MM.1S (cell line): ENCODE measurements around the gene OXLD1.

Experiments
- DNase-seq: peaks from one replicate; pipeline ENCODE4 v3.0.0-alpha.2; 2015
- H2AFZ ChIP-seq: fragments of 300-600 bp; sonication (generic); 2 replicates; pipeline ENCODE4 v1.6.0; 2016; ENCODE audit warnings: antibody characterized with exemption, low read length
- H3F3A ChIP-seq: fragments of 300-600 bp; sonication (generic); 2 replicates; pipeline ENCODE4 v1.6.1; 2016; ENCODE audit warnings: mild to moderate bottlenecking, antibody characterized with exemption, low read length, moderate library complexity, mixed read lengths; ENCODE audit not compliant: insufficient read depth
- H3K27ac ChIP-seq: fragments of 300-600 bp; sonication (generic); 2 replicates; pipeline ENCODE4 v1.5.1; 2016; ENCODE audit warnings: mild to moderate bottlenecking, low read length
- H3K27me3 ChIP-seq: fragments of 300-600 bp; sonication (generic); replicated peaks from 2 replicates; pipeline ENCODE4 v1.6.0; 2016; ENCODE audit warnings: low read length; ENCODE audit not compliant: insufficient read depth
- H3K36me3 ChIP-seq: fragments of 300-600 bp; sonication (generic); replicated peaks from 2 replicates; pipeline ENCODE4 v1.6.1; 2016; ENCODE audit warnings: mild to moderate bottlenecking, low read length, mixed read lengths; ENCODE audit not compliant: insufficient read depth
- H3K4me1 ChIP-seq: fragments of 300-600 bp; sonication (generic); 2 replicates; pipeline ENCODE4 v1.6.1; 2016; ENCODE audit warnings: low read length, mixed read lengths
- H3K4me2 ChIP-seq: fragments of 300-600 bp; sonication (generic); 2 replicates; pipeline ENCODE4 v1.6.0; 2016; ENCODE audit warnings: low read depth, low read length
- H3K4me3 ChIP-seq: fragments of 300-600 bp; sonication (generic); 2 replicates; pipeline ENCODE4 v1.5.1; 2016; ENCODE audit warnings: low read length, mixed read lengths
- H3K79me2 ChIP-seq: fragments of 300-600 bp; sonication (generic); 2 replicates; pipeline ENCODE4 v1.6.1; 2016; ENCODE audit warnings: mixed run types, low read length, mixed read lengths
- H3K9ac ChIP-seq: fragments of 300-600 bp; sonication (generic); 2 replicates; pipeline ENCODE4 v1.6.1; 2016; ENCODE audit warnings: low read length, mixed read lengths
- H3K9me2 ChIP-seq: fragments of 300-600 bp; sonication (generic); replicated peaks from 2 replicates; pipeline ENCODE4 v1.6.1; 2016; ENCODE audit warnings: mild to moderate bottlenecking, low read length, mixed read lengths; ENCODE audit not compliant: insufficient read depth
- H3K9me3 ChIP-seq: fragments of 300-600 bp; sonication (generic); replicated peaks from 2 replicates; pipeline ENCODE4 v1.6.1; 2016; ENCODE audit warnings: mild to moderate bottlenecking, low read length, mixed read lengths; ENCODE audit not compliant: insufficient read depth
- H4K20me1 ChIP-seq: fragments of 300-600 bp; sonication (generic); 2 replicates; pipeline ENCODE4 v1.6.1; 2016; ENCODE audit warnings: mild to moderate bottlenecking, low read length, moderate library complexity, mixed read lengths; ENCODE audit not compliant: insufficient read depth
- EZH2 ChIP-seq: fragments of 300-600 bp; sonication (generic); optimal IDR thresholded peaks from 2 replicates; pipeline ENCODE3; 2017; ENCODE audit warnings: low read depth, mild to moderate bottlenecking, antibody characterized with exemption, low read length, mixed read lengths
- EZH2phosphoT487 ChIP-seq: fragments of 300-600 bp; sonication (generic); IDR thresholded peaks from 2 replicates; pipeline ENCODE4 v1.6.1; 2018; ENCODE audit warnings: antibody characterized with exemption, low read length
- TF ChIP-seq, protein P1 (sequence below): fragments of 300-600 bp; sonication (generic); IDR thresholded peaks from 2 replicates; pipeline ENCODE4 v1.5.1; 2016; ENCODE audit warnings: antibody characterized with exemption, low read length, mixed read lengths

The OXLD1 gene

DNA sequence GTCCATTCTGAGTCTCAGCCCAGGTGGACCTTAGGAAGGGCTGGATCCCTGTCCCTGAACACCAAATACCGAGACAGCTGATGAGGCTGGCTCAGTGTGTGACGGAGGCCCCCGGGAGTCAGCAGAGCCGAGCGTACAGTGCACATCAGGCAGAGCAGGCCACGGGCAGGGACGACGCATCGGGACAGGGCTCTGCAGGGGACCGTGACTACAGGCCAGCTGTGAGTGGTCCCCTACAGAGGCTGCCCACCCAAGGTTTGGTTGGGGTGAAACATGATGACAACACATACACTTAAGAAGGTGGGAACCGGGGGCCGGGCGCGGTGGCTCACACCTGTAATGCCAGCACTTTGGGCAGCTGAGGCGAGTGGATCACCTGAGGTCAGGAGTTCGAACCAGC lies 6.5 kb upstream of the OXLD1 start:
- Histone ChIP-seq H2AFZ (no peak overlapping the region), H3K4me1 (no peaks in the 10 kb centered on the region), H3K79me2 (peaks cover 15% of the 10 kb centered on the region), H3K36me3 (no peaks in the 10 kb centered on the region), H4K20me1 (no peaks in the 10 kb centered on the region), H3K4me3 (no peak overlapping the region), H3K27ac (no peak overlapping the region), H3K4me2 (no peak overlapping the region), H3K9ac (no peak overlapping the region), H3K9me2 (no peaks in the 10 kb centered on the region), H3F3A (0 out of 2 replicates have a peak, but pooled peaks cover 4% of the 10 kb centered on the region), H3K27me3 (no peaks in the 10 kb centered on the region), H3K9me3 (no peaks in the 10 kb centered on the region)
- TF ChIP-seq EZH2 = no peak
- TF ChIP-seq, protein P1, sequence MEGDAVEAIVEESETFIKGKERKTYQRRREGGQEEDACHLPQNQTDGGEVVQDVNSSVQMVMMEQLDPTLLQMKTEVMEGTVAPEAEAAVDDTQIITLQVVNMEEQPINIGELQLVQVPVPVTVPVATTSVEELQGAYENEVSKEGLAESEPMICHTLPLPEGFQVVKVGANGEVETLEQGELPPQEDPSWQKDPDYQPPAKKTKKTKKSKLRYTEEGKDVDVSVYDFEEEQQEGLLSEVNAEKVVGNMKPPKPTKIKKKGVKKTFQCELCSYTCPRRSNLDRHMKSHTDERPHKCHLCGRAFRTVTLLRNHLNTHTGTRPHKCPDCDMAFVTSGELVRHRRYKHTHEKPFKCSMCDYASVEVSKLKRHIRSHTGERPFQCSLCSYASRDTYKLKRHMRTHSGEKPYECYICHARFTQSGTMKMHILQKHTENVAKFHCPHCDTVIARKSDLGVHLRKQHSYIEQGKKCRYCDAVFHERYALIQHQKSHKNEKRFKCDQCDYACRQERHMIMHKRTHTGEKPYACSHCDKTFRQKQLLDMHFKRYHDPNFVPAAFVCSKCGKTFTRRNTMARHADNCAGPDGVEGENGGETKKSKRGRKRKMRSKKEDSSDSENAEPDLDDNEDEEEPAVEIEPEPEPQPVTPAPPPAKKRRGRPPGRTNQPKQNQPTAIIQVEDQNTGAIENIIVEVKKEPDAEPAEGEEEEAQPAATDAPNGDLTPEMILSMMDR = no peak
- TF ChIP-seq EZH2phosphoT487 = no peak
- DNase-seq = no peak

DNA sequence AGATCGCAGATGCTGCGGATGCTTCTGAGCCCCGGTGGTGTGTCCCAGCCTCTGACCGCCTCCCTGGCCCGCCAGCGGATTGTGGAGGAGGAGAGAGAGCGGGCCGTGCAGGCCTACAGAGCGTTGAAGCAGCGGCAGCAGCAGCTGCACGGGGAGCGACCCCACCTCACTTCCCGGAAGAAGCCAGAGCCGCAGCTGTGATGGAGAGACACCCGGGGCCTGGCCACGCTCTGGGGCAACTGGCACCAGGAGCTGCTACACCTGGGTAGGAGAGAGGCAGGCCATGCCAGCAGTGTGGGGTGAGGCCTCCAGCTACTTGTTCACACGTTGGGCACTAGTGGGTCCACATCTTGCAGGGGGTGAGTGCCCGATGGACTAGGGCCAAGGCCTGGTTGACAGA lies 6.1 kb upstream of the OXLD1 start:
- H3F3A ChIP-seq = 0 out of 2 replicates have a peak, but pooled peaks cover 4% of the 10 kb centered on the region
- no peaks in the 10 kb centered on the region for H4K20me1 ChIP-seq
- H3K36me3 ChIP-seq = no peaks in the 10 kb centered on the region
- DNase-seq = no peak
- no peak overlapping the region for H3K27ac ChIP-seq
- H2AFZ ChIP-seq = no peak overlapping the region
- no peaks in the 10 kb centered on the region for H3K9me3 ChIP-seq
- H3K79me2 ChIP-seq = peaks cover 19% of the 10 kb centered on the region
- H3K9ac ChIP-seq = no peak overlapping the region
- peaks cover 4% of the 10 kb centered on the region; the same call in 1 of the 2 replicates for H3K4me1 ChIP-seq
- H3K4me2 ChIP-seq = no peak overlapping the region
- H3K4me3 ChIP-seq = no peak overlapping the region
- no peaks in the 10 kb centered on the region for H3K27me3 ChIP-seq
- TF ChIP-seq EZH2phosphoT487 (no peak), EZH2 (no peak)
- TF ChIP-seq, protein P1 = no peak
- H3K9me2 ChIP-seq = no peaks in the 10 kb centered on the region

DNA sequence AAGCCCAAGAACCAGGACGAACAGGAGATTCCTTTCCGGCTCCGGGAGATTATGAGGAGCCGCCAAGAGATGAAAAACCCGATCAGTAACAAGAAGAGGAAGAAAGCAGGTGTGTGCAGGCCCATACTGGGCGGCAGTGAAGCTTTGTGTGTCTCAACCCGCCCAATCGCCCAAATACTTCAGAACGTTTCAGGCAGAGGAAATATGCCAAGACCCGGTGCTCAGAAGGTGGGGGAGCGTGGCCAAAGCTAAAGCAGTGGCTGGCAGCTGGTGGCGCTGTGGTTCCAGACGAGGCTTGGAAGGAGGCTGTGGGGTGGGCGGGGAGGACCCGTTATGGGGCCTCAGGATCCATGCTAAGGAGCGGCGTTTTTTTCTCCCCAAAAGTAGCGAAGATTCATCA lies 1.3 kb upstream of the OXLD1 start:
- H3K79me2 ChIP-seq = peaks cover 39% of the 10 kb centered on the region
- H3K9me2 ChIP-seq = no peaks in the 10 kb centered on the region
- H3K27me3 ChIP-seq = no peaks in the 10 kb centered on the region
- DNase-seq = no peak
- no peak overlapping the region for H3K9ac ChIP-seq
- peak overlapping the region; percentile 64 for H3K4me2 ChIP-seq
- H4K20me1 ChIP-seq = no peaks in the 10 kb centered on the region
- H2AFZ ChIP-seq = no peak overlapping the region
- no peak for TF ChIP-seq EZH2
- no peak for TF ChIP-seq EZH2phosphoT487
- TF ChIP-seq, protein P1 = no peak
- H3K4me1 ChIP-seq = peaks cover 5% of the 10 kb centered on the region; the same call in 1 of the 2 replicates
- no peaks in the 10 kb centered on the region for H3K36me3 ChIP-seq
- H3F3A ChIP-seq = 0 out of 2 replicates have a peak, but pooled peaks cover 1% of the 10 kb centered on the region
- H3K9me3 ChIP-seq = no peaks in the 10 kb centered on the region
- H3K27ac ChIP-seq = no peak overlapping the region
- H3K4me3 ChIP-seq = peak overlapping the region; percentile 13; the same call in 1 of the 2 replicates
